ENCODE data around the gene CTIF.

- TF ChIP-seq CTCF (IDR thresholded peaks at IDR 0.05; ENCODE audit: poor library complexity) (no peak), EZH2 (IDR thresholded peaks at IDR 0.05; ENCODE audit: borderline replicate concordance) (no peak)
Measured at GRCh38 chr18:48851599-48851960, 312.7 kb downstream of the CTIF start.

Measured in hepatocyte (in vitro differentiated cells).